NCI-H510A treated with DMSO at 0.1 percent for 48 hours (cell line): ENCODE results near the gene LHFPL3.

Experiments used
- DNase-seq: peaks from one replicate; lab custom pipeline; 2025; lab: John Stamatoyannopoulos, UW

LHFPL3 gene

GRCh38 chr7:104371216-104371979, 43.0 kb downstream of the LHFPL3 start:
- DNase-seq, result no peak

GRCh38 chr7:104371980-104372357, 43.6 kb downstream of the LHFPL3 start:
- no peak for DNase-seq

GRCh38 chr7:104382616-104383015, 54.2 kb downstream of the LHFPL3 start:
- no peak for DNase-seq

GRCh38 chr7:104386943-104387342, 58.5 kb downstream of the LHFPL3 start:
- DNase-seq, result no peak

- DNase-seq, result no peak
These were observed 59.8 kb downstream of the LHFPL3 start for GRCh38 chr7:104388222-104388621.

GRCh38 chr7:104395162-104395561, 66.8 kb downstream of the LHFPL3 start:
- DNase-seq, result no peak

- DNase-seq, result no peak
These were observed 69.0 kb downstream of the LHFPL3 start for GRCh38 chr7:104397442-104397841.

- DNase-seq, result no peak
These were observed 80.0 kb downstream of the LHFPL3 start for GRCh38 chr7:104408371-104408770.

- DNase-seq, result no peak
These were observed 82.3 kb downstream of the LHFPL3 start for GRCh38 chr7:104410742-104411141.

GRCh38 chr7:104412911-104413310, 84.5 kb downstream of the LHFPL3 start:
- DNase-seq, result peak; percentile 41

GRCh38 chr7:104414216-104414615, 85.8 kb downstream of the LHFPL3 start:
- DNase-seq, result no peak

- no peak for DNase-seq
These were observed 87.3 kb downstream of the LHFPL3 start for GRCh38 chr7:104415700-104416099.

GRCh38 chr7:104416866-104417393, 88.5 kb downstream of the LHFPL3 start:
- DNase-seq, result no peak

GRCh38 chr7:104431930-104432329, 103.5 kb downstream of the LHFPL3 start:
- DNase-seq, result no peak

- DNase-seq, result no peak
These were observed 105.7 kb downstream of the LHFPL3 start for GRCh38 chr7:104434129-104434528.

- DNase-seq, result no peak
These were observed 114.1 kb downstream of the LHFPL3 start for GRCh38 chr7:104442481-104442880.

- DNase-seq, result no peak
These were observed 115.6 kb downstream of the LHFPL3 start for GRCh38 chr7:104444017-104444416.

GRCh38 chr7:104445393-104445792, 117.0 kb downstream of the LHFPL3 start:
- DNase-seq, result no peak

GRCh38 chr7:104450861-104451260, 122.5 kb downstream of the LHFPL3 start:
- no peak for DNase-seq

GRCh38 chr7:104453190-104453589, 124.8 kb downstream of the LHFPL3 start:
- DNase-seq, result no peak

GRCh38 chr7:104458875-104459274, 130.5 kb downstream of the LHFPL3 start:
- no peak for DNase-seq

GRCh38 chr7:104469166-104469820, 140.9 kb downstream of the LHFPL3 start:
- no peak for DNase-seq

- no peak for DNase-seq
These were observed 152.1 kb downstream of the LHFPL3 start for GRCh38 chr7:104480529-104480928.
